ENCODE data around the gene MIOX. TPM values are rescaled to one million over a fixed set of nuclear protein-coding genes. Genes with fewer than 3 reads are reported as not detected.

Gene MIOX
- total RNA-seq, 4 donors from 2014 or later = not detected

DNA sequence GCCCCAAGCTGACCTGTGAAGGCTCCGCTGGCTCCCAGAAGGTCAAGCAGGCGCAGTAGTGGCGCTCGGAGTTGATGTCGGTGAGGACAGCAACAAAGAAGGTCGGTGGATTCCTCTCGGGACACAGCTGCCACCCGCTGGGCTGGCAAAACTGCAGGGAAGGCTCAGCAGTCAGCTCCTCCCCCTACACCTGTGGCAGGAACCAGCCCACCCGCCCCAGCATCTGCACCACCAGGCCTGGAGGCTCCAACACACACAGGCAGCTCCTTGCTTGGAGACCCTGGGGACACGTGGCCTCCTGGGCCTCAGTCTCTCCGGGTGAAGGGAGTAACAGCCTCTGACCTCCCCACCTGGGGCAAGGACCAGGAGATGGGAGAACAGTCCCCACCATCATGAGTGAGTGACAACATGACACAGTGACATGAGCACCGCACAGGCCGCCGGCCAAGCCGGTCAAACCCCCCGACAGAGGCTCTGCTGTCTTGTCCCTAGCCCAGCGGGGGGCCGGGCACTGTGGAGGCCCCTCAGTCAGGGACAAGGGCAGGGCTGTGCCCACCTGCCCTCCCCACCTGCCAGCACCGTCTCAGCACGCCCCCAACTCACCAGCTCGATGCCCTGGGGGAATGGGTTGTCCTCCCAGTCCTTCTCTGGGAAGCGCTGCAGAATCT is 18.8 kb upstream of the MIOX start:
- H3K27ac ChIP-seq = no peak overlapping the region
- WGBS = 100% methylated on average over 6 of the region's 22 CpGs
- H3K36me3 ChIP-seq = peaks cover 51% of the 10 kb centered on the region
- no peak for TF ChIP-seq POLR2A (IDR thresholded peaks at IDR 0.05)
- TF ChIP-seq POLR2AphosphoS5 (IDR thresholded peaks at IDR 0.05) = no peak
- TF ChIP-seq, protein P1, sequence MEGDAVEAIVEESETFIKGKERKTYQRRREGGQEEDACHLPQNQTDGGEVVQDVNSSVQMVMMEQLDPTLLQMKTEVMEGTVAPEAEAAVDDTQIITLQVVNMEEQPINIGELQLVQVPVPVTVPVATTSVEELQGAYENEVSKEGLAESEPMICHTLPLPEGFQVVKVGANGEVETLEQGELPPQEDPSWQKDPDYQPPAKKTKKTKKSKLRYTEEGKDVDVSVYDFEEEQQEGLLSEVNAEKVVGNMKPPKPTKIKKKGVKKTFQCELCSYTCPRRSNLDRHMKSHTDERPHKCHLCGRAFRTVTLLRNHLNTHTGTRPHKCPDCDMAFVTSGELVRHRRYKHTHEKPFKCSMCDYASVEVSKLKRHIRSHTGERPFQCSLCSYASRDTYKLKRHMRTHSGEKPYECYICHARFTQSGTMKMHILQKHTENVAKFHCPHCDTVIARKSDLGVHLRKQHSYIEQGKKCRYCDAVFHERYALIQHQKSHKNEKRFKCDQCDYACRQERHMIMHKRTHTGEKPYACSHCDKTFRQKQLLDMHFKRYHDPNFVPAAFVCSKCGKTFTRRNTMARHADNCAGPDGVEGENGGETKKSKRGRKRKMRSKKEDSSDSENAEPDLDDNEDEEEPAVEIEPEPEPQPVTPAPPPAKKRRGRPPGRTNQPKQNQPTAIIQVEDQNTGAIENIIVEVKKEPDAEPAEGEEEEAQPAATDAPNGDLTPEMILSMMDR (IDR thresholded peaks at IDR 0.05) = no peak
- no peak for TF ChIP-seq EP300 (IDR thresholded peaks at IDR 0.05)
- DNase-seq (ENCODE audit: low spot score in 2 of 2) = no peak
- H3K27me3 ChIP-seq = no peaks in the 10 kb centered on the region
- no peak overlapping the region for H3K4me3 ChIP-seq
- H3K4me1 ChIP-seq = peaks cover 42% of the 10 kb centered on the region
- no peaks in the 10 kb centered on the region for H3K9me3 ChIP-seq

DNA sequence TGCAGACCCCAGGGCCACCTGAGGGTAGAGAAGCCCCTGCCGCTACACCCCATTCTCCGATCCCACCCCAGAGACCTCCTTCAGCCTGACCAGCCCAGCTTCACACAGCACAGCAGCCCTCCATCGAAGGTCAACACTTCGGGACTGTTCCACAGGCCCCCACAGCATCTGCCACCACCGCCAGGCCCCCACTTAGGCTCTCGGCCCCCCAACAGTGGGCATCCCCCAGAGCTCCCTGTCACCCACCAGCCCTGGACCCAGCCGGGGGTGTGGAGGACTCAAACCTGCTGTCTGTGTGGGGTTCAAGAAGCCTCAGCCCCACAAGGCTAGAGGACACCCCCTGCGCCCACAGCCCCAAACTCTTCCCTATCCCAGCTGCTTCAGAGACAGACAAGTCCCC is 18.0 kb upstream of the MIOX start:
- H3K36me3 ChIP-seq = peaks cover 44% of the 10 kb centered on the region
- H3K4me1 ChIP-seq = peaks cover 49% of the 10 kb centered on the region
- WGBS = 100% methylated on average over 3 of the region's 8 CpGs
- H3K27me3 ChIP-seq = no peaks in the 10 kb centered on the region
- H3K4me3 ChIP-seq = no peak overlapping the region
- H3K9me3 ChIP-seq = no peaks in the 10 kb centered on the region
- no peak overlapping the region for H3K27ac ChIP-seq
- no peak for TF ChIP-seq EP300 (IDR thresholded peaks at IDR 0.05)
- TF ChIP-seq, protein P1 (IDR thresholded peaks at IDR 0.05) = no peak
- TF ChIP-seq POLR2A (IDR thresholded peaks at IDR 0.05) = no peak
- TF ChIP-seq POLR2AphosphoS5 (IDR thresholded peaks at IDR 0.05) = no peak
- DNase-seq (ENCODE audit: low spot score in 2 of 2) = no peak

- H3K4me1 ChIP-seq = peaks cover 55% of the 10 kb centered on the region
- TF ChIP-seq, protein P1 (IDR thresholded peaks at IDR 0.05) = no peak
- TF ChIP-seq POLR2AphosphoS5 (IDR thresholded peaks at IDR 0.05) = no peak
- no peak for TF ChIP-seq EP300 (IDR thresholded peaks at IDR 0.05)
- no peak for TF ChIP-seq POLR2A (IDR thresholded peaks at IDR 0.05)
- WGBS = no CpG with 5 or more reads among the region's 25 CpGs
- H3K4me3 ChIP-seq = peak overlapping the region; percentile 11
- DNase-seq (ENCODE audit: low spot score in 2 of 2) = no peak
- no peaks in the 10 kb centered on the region for H3K9me3 ChIP-seq
- H3K27me3 ChIP-seq = no peaks in the 10 kb centered on the region
- peaks cover 34% of the 10 kb centered on the region for H3K36me3 ChIP-seq
- peak overlapping the region; percentile 63 for H3K27ac ChIP-seq
Measured at GRCh38 chr22:50469377-50470305, 17.0 kb upstream of the MIOX start.

DNA sequence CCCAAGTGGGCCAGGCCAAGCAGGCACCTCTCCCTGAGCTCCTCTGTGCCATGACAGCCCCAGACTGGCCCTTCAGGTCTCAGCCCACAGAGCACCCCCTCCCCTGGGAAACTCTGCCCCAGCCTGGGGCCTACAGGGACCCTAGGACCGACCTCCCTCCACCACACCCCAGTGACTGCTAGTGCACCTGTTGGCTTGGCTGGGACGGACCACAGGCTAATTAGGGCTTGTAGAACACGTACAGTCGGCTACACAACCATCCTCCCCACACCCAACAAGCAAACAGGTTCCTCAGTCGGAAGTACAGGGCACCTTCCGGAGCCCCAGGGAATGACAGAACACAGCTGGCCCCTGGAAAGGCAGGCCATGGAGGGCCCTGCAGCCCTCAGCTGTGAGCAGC is 16.2 kb upstream of the MIOX start:
- peak overlapping the region; percentile 11 for H3K4me3 ChIP-seq

More for the DNA sequence above, 16.2 kb upstream of the MIOX start:
- Histone ChIP-seq H3K4me1 (peaks cover 60% of the 10 kb centered on the region), H3K27ac (peak overlapping the region; percentile 63), H3K36me3 (peaks cover 25% of the 10 kb centered on the region), H3K27me3 (no peaks in the 10 kb centered on the region), H3K9me3 (no peaks in the 10 kb centered on the region)
- no CpG with 5 or more reads among the region's 6 CpGs for WGBS
- no peak for DNase-seq (ENCODE audit: low spot score in 2 of 2)
- TF ChIP-seq EP300 (IDR thresholded peaks at IDR 0.05) (no peak), POLR2AphosphoS5 (IDR thresholded peaks at IDR 0.05) (no peak), POLR2A (IDR thresholded peaks at IDR 0.05) (no peak)
- TF ChIP-seq, protein P1 (IDR thresholded peaks at IDR 0.05) = no peak

Data from suprapubic skin (tissue), 4 donors.